CD4-positive, CD25-positive, alpha-beta regulatory T cell (primary cell): ENCODE data around the gene APH1B. TPM values are rescaled to one million over a fixed set of nuclear protein-coding genes. Genes with fewer than 3 reads are reported as not detected.
A peak's percentile ranks its signal among the peaks of the same experiment; 100 is the strongest.

Experiments
- ATAC-seq, 2 donors: fragments of 150-1000 bp; cut with Tn5 transposase; one replicate each; pipeline ENCODE4 v1.10.0; 2021; ENCODE audit warnings: low read depth in 2 of 2, moderate number of reproducible peaks in 2 of 2, moderate library complexity in 1 of 2
- DNase-seq, 3 donors: peaks; one replicate each; pipeline versions ENCODE4 v3.0.0 to v3.0.0-alpha.2; 2012 to 2022; ENCODE audit warnings: mixed read lengths in 1 of 3
- H3K27ac ChIP-seq: one replicate; pipeline ENCODE4 v1.7.0; 2013; ENCODE audit warnings: mild to moderate bottlenecking, low read length; ENCODE audit not compliant: insufficient read depth, poor library complexity, severe bottlenecking
- H3K27me3 ChIP-seq: one replicate; pipeline ENCODE4 v1.7.0; 2013; ENCODE audit warnings: low read length; ENCODE audit not compliant: control insufficient read depth, insufficient read depth
- H3K36me3 ChIP-seq: one replicate; pipeline ENCODE4 v1.7.0; 2013; ENCODE audit warnings: mild to moderate bottlenecking, low read length, moderate library complexity; ENCODE audit not compliant: control insufficient read depth, insufficient read depth
- H3K4me1 ChIP-seq: 2 replicates; pipeline ENCODE4 v1.7.0; 2013; ENCODE audit warnings: mild to moderate bottlenecking, low read length; ENCODE audit not compliant: insufficient read depth, control insufficient read depth, poor library complexity, severe bottlenecking
- H3K4me3 ChIP-seq: one replicate; pipeline ENCODE4 v1.7.0; 2013; ENCODE audit warnings: low read depth, mild to moderate bottlenecking, low read length, moderate library complexity
- H3K9me3 ChIP-seq, 2 experiments: 1 replicate in 1 of 2; 2 replicates in 1 of 2; pipeline ENCODE4 v1.7.0; 2013; ENCODE audit warnings: low read length in 2 of 2, mild to moderate bottlenecking in 1 of 2, moderate library complexity in 1 of 2; ENCODE audit not compliant: control insufficient read depth in 2 of 2
- H3K27ac Mint-ChIP-seq, 3 donors: one replicate each; pipeline ENCODE4 v1.8.0; 2020 to 2022; ENCODE audit warnings: mild to moderate bottlenecking in 3 of 3, mixed read lengths in 3 of 3, moderate library complexity in 2 of 3
- H3K27me3 Mint-ChIP-seq: one replicate; pipeline ENCODE4 v1.8.0; 2022; ENCODE audit warnings: mild to moderate bottlenecking, mixed read lengths
- H3K36me3 Mint-ChIP-seq: one replicate; pipeline ENCODE4 v1.8.0; 2020; ENCODE audit warnings: mixed read lengths
- H3K4me1 Mint-ChIP-seq, 4 donors: one replicate each; pipeline ENCODE4 v1.8.0; 2020 to 2022; ENCODE audit warnings: mixed read lengths in 4 of 4, mild to moderate bottlenecking in 1 of 4
- H3K4me3 Mint-ChIP-seq, 4 donors: one replicate each; pipeline ENCODE4 v1.8.0; 2020 to 2022; ENCODE audit warnings: mild to moderate bottlenecking in 4 of 4, mixed read lengths in 4 of 4, moderate library complexity in 3 of 4
- H3K9me3 Mint-ChIP-seq, 7 donors: one replicate each; pipeline ENCODE4 v1.8.0; 2020 to 2022; ENCODE audit warnings: mixed read lengths in 7 of 7, mild to moderate bottlenecking in 3 of 7, moderate library complexity in 2 of 7
- polyA plus RNA-seq, 4 donors: library from polyadenylated mRNA; unstranded; fragments of 300-500 nt; fragmentation: Illumina TruSeq; gene quantifications; one replicate each; pipeline ENCODE4 v1.2.3, GENCODE V29; 2021
- total RNA-seq: library from RNA; stranded (reverse); gene quantifications from one replicate; pipeline ENCODE4 v1.2.3, GENCODE V29; 2022

APH1B gene
- total RNA-seq (19.0 TPM), polyA plus RNA-seq (10 to 100 TPM in 2 of 4 donors, 1 to 10 TPM in 2; 9.1 to 16.2 (median 11.6) TPM)

DNA sequence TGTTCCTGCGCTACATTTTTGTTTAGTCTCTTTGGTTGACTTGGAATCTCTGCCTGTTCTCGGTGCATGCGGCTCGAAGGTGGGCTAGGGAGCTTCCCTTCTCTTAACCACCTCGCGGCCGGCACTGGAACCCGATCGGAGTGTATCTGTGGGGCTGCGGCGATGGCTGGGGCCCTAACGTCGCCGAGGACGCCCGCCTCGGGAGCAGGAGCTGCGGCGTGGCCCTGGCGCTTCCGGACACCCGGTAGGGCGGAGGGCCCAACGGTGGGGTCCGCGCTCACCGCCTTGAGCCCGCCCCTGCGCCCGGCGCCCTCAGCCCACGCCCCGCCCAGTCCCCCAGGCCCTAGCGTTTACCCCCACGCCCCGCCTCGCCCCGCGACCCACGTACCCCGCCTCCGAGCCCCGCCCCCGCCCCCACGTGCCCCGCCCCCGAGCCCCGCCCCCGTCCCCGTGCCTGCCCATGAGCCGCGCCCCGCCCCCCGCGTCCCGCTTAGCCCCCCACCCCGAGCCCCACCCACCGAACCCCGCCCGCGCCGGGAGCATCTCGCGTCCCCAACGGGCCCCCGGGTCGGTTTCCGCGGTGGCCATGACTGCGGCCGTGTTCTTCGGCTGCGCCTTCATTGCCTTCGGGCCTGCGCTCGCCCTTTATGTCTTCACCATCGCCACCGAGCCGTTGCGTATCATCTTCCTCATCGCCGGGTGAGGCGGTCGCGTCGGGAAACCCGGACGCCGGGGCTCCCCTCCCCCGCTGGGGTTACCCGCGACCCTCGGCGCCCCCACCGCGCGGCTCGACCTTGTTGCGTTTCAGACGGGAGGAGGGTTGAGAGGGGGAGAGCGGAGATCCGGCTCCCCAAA is at the start of gene APH1B:
TSS of gene APH1B (plus strand) at position 568 of the 855 bp plus-strand sequence. CDS start at position 587, 19 bp downstream.
- H3K9me3 Mint-ChIP-seq: no peaks in the 10 kb centered on the region
- DNase-seq: peak; percentile 76 to 85 (median 85)
- H3K4me1 ChIP-seq: peaks cover 25% of the 10 kb centered on the region
- peak; percentile 83 to 85 for ATAC-seq
- no peaks in the 10 kb centered on the region for H3K27me3 ChIP-seq
- H3K4me3 ChIP-seq: peak within 1 kb of the TSS; percentile 83
- peak within 1 kb of the TSS; percentile 76 for H3K27ac ChIP-seq
- H3K9me3 ChIP-seq: no peaks in the 10 kb centered on the region
- no peaks in the 10 kb centered on the region for H3K27me3 Mint-ChIP-seq
- no peaks in the 10 kb centered on the region for H3K36me3 Mint-ChIP-seq
- peak within 1 kb of the TSS; percentile 86 to 95 (median 93) for H3K27ac Mint-ChIP-seq
- H3K4me3 Mint-ChIP-seq: peak within 1 kb of the TSS; percentile 86 to 94 (median 90)
- H3K4me1 Mint-ChIP-seq: peaks cover 7 to 44% (median 35%) of the 10 kb centered on the region in 4 donors
- H3K36me3 ChIP-seq: no peaks in the 10 kb centered on the region

- peaks cover 28% of the 10 kb centered on the region for H3K4me1 ChIP-seq
Observed at GRCh38 chr15:63227689-63228088, 49.7 kb upstream of the APH1B start.

DNA sequence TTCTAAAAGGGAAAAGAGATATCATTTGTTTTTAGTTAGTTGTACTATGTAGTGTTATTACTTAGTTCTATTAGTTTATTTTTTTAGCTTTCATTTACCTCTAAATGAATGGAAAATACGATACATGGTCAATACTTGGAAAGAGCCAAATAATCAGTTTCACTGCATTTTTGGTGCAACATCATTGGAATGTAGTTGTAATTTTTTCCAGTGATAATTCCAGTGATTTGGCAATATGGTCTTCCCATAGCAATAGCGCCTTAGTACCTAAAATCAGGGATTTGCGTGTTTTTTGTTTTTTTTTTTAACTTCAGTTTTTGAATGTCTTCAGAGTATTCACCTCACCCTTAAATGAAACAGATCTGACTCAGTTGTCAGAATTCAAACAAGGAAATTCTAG is 46.2 kb upstream of the APH1B start:
- no peaks in the 10 kb centered on the region for H3K9me3 Mint-ChIP-seq
- peaks cover 4% of the 10 kb centered on the region for H3K36me3 Mint-ChIP-seq
- peak overlapping the region; percentile 40 for H3K4me3 ChIP-seq
- peaks cover 42 to 86% (median 73%) of the 10 kb centered on the region in 4 donors for H3K4me1 Mint-ChIP-seq
- no peaks in the 10 kb centered on the region for H3K9me3 ChIP-seq
- peak overlapping the region; percentile 76 for H3K27ac ChIP-seq
- no peaks in the 10 kb centered on the region for H3K27me3 ChIP-seq
- peak overlapping the region; percentile 56 to 91 (median 85) for H3K27ac Mint-ChIP-seq
- ATAC-seq (no peak), DNase-seq (no peak)
- peaks cover 40% of the 10 kb centered on the region for H3K4me1 ChIP-seq
- peaks cover 15% of the 10 kb centered on the region for H3K36me3 ChIP-seq
- H3K27me3 Mint-ChIP-seq: no peaks in the 10 kb centered on the region
- H3K4me3 Mint-ChIP-seq: peak overlapping the region in 2 of 4 donors; percentile 32 to 46

More at GRCh38 chr15:63227689-63228088, 49.7 kb upstream of the APH1B start:
- Mint-ChIP-seq H3K9me3 (no peaks in the 10 kb centered on the region), H3K4me3 (peak overlapping the region in 2 of 4 donors; percentile 36 to 58), H3K36me3 (peaks cover 9% of the 10 kb centered on the region), H3K27me3 (no peaks in the 10 kb centered on the region), H3K27ac (peak overlapping the region; percentile 68 to 91 (median 75)), H3K4me1 (peaks cover 51 to 81% (median 71%) of the 10 kb centered on the region in 4 donors)
- ATAC-seq (no peak), DNase-seq (no peak)
- Histone ChIP-seq H3K9me3 (no peaks in the 10 kb centered on the region), H3K4me3 (no peak overlapping the region), H3K27me3 (no peaks in the 10 kb centered on the region), H3K27ac (no peak overlapping the region), H3K36me3 (peaks cover 39% of the 10 kb centered on the region)

DNA sequence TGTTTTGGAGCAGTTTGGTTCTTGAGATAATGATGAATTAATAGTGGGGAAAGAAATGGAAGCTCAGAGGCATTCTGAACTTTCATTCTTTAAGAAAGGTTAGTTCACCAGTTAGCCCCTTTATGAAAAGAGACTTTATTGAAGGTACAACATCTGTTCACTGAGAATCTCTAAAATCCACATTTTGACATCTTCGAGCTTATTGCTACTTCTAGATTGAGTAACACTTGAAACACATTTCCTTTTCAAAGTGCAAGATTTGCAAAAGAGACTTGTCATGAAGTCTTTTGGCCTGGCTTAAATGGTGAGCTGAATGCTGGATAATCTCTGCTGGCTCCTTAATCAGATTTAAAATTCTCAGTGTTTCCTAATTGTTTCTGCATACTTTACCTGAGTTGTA is 45.7 kb upstream of the APH1B start:
- Histone ChIP-seq H3K27me3 (no peaks in the 10 kb centered on the region), H3K4me1 (peaks cover 39% of the 10 kb centered on the region), H3K4me3 (peak overlapping the region; percentile 40), H3K9me3 (no peaks in the 10 kb centered on the region), H3K27ac (peak overlapping the region; percentile 76), H3K36me3 (peaks cover 13% of the 10 kb centered on the region)
- DNase-seq: peak in 2 of 3 donors; percentile 15 to 31
- H3K9me3 Mint-ChIP-seq: no peaks in the 10 kb centered on the region
- peak overlapping the region; percentile 56 to 91 (median 85) for H3K27ac Mint-ChIP-seq
- peak overlapping the region in 2 of 4 donors; percentile 46 to 52 for H3K4me3 Mint-ChIP-seq
- peaks cover 38 to 85% (median 69%) of the 10 kb centered on the region in 4 donors for H3K4me1 Mint-ChIP-seq
- ATAC-seq: no peak
- peaks cover 8% of the 10 kb centered on the region for H3K36me3 Mint-ChIP-seq
- no peaks in the 10 kb centered on the region for H3K27me3 Mint-ChIP-seq

DNA sequence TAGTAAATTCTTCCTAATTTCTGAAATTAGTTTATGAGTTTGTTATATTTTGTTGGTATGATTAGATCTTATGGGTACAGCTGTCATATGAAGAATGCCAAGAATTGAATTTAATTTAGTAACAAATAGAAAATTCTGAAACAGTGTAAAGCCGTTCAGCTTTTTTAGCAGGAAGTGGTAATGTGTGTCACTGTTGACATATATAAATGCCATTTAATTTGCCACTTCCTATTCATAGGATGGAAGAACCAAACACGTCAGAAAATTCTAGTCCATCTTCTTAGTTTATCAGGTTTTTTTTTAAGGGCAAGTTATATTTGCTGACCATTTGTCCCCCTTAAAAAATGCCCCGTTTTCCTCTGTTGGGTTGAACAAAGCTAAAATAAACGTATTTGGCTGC is 45.0 kb upstream of the APH1B start:
- Histone ChIP-seq H3K4me3 (peak overlapping the region; percentile 40), H3K27me3 (no peaks in the 10 kb centered on the region), H3K4me1 (peaks cover 38% of the 10 kb centered on the region), H3K36me3 (peaks cover 13% of the 10 kb centered on the region), H3K9me3 (no peaks in the 10 kb centered on the region), H3K27ac (peak overlapping the region; percentile 76)
- DNase-seq (peak in 2 of 3 donors; percentile 58 to 65), ATAC-seq (peak; percentile 67 to 79)
- H3K4me1 Mint-ChIP-seq: peaks cover 39 to 85% (median 70%) of the 10 kb centered on the region in 4 donors
- no peaks in the 10 kb centered on the region for H3K27me3 Mint-ChIP-seq
- peak overlapping the region; percentile 64 to 91 (median 85) for H3K27ac Mint-ChIP-seq
- peaks cover 14% of the 10 kb centered on the region for H3K36me3 Mint-ChIP-seq
- peak overlapping the region; percentile 24 to 52 (median 31) for H3K4me3 Mint-ChIP-seq
- peaks cover 0 to 2% (median 0%) of the 10 kb centered on the region in 7 donors for H3K9me3 Mint-ChIP-seq

GRCh38 chr15:63232943-63233342 is 44.5 kb upstream of the APH1B start:
- Histone ChIP-seq H3K4me1 (peaks cover 40% of the 10 kb centered on the region), H3K27ac (peak overlapping the region; percentile 76), H3K9me3 (no peaks in the 10 kb centered on the region), H3K36me3 (peaks cover 11% of the 10 kb centered on the region), H3K27me3 (no peaks in the 10 kb centered on the region), H3K4me3 (no peak overlapping the region)
- ATAC-seq (no peak), DNase-seq (no peak)
- H3K4me1 Mint-ChIP-seq: peaks cover 37 to 85% (median 70%) of the 10 kb centered on the region in 4 donors
- peak overlapping the region in 2 of 3 donors; percentile 65 to 87 for H3K27ac Mint-ChIP-seq
- H3K27me3 Mint-ChIP-seq: no peaks in the 10 kb centered on the region
- H3K36me3 Mint-ChIP-seq: peaks cover 14% of the 10 kb centered on the region
- H3K4me3 Mint-ChIP-seq: peak overlapping the region in 2 of 4 donors; percentile 32 to 61
- H3K9me3 Mint-ChIP-seq: peaks cover 0 to 2% (median 0%) of the 10 kb centered on the region in 7 donors

GRCh38 chr15:63233667-63234423 is 43.6 kb upstream of the APH1B start:
- H3K27ac Mint-ChIP-seq: peak overlapping the region; percentile 65 to 91 (median 87)
- Histone ChIP-seq H3K9me3 (no peaks in the 10 kb centered on the region), H3K4me1 (peaks cover 47% of the 10 kb centered on the region), H3K4me3 (no peak overlapping the region), H3K27me3 (no peaks in the 10 kb centered on the region), H3K27ac (no peak overlapping the region), H3K36me3 (peaks cover 6% of the 10 kb centered on the region)
- peak overlapping the region in 3 of 4 donors; percentile 23 to 65 (median 40) for H3K4me3 Mint-ChIP-seq
- peaks cover 14% of the 10 kb centered on the region for H3K36me3 Mint-ChIP-seq
- H3K27me3 Mint-ChIP-seq: no peaks in the 10 kb centered on the region
- H3K4me1 Mint-ChIP-seq: peaks cover 36 to 85% (median 69%) of the 10 kb centered on the region in 4 donors
- peaks cover 0 to 2% (median 0%) of the 10 kb centered on the region in 7 donors for H3K9me3 Mint-ChIP-seq
- no peak for DNase-seq
- no peak for ATAC-seq
